ENCODE results near the gene CCDC57.

CCDC57 gene

DNA sequence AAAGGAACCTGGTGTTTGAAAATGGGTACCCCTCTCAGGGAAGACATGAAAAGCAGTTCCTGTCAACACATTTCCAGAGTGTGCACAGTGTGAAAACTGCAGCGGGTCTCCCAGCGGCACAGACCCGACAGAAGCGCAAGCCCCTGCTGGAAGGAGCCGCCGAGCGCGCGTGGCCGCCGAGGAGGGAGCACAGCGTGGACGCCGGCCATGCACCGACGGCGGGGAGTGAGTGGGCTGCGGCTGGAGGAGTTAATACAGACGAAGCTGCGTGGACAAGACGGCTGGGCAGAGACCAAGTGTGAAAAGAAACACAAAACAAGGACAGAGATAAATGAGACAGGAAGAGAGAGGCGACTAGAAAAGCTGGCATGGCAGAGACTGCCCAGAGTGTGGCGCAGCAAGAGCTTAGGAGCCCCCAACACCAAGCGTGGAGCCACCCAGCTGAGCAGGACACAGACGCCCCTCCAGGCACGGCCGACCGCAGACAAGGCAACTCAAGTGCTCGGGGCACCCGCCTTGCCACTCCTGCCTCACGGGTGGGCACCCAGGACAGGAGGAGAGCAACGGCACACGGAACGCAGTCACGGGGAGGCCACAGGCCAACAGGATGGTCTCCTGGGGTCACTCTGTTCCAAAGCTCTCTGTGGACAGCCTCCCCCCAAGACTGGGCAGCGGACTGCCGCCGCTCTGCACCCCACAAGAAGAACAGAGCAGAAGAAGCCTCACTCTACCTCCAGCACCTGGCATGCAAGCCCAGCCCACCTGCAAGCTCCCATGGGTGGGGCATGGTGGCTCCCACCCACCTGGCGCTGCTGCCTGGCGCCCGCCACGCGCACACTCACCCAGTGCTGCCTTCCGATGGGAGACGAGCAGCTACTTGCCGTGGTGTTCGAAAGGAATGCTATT, 32.7 kb upstream of the CCDC57 start:
- H2AFZ ChIP-seq (ENCODE audit: low read length, unreplicated experiment), result no peak overlapping the region
- H3K4me3 ChIP-seq (ENCODE audit: low read depth, low read length), result no peak overlapping the region
- peaks cover 2% of the 10 kb centered on the region for H3K79me2 ChIP-seq (ENCODE audit: control insufficient read depth, insufficient read depth, low read length, unreplicated experiment)
- no peaks in the 10 kb centered on the region for H3K27me3 ChIP-seq (ENCODE audit: insufficient read depth, low read length)
- H3K36me3 ChIP-seq (ENCODE audit: insufficient read depth, low read length), result peaks cover 56% of the 10 kb centered on the region
- peak overlapping the region; percentile 72 for H3K27ac ChIP-seq (ENCODE audit: low read depth, low read length)
- peaks cover 50% of the 10 kb centered on the region for H3K4me1 ChIP-seq (ENCODE audit: control insufficient read depth, insufficient read depth, low read length, unreplicated experiment)

DNA sequence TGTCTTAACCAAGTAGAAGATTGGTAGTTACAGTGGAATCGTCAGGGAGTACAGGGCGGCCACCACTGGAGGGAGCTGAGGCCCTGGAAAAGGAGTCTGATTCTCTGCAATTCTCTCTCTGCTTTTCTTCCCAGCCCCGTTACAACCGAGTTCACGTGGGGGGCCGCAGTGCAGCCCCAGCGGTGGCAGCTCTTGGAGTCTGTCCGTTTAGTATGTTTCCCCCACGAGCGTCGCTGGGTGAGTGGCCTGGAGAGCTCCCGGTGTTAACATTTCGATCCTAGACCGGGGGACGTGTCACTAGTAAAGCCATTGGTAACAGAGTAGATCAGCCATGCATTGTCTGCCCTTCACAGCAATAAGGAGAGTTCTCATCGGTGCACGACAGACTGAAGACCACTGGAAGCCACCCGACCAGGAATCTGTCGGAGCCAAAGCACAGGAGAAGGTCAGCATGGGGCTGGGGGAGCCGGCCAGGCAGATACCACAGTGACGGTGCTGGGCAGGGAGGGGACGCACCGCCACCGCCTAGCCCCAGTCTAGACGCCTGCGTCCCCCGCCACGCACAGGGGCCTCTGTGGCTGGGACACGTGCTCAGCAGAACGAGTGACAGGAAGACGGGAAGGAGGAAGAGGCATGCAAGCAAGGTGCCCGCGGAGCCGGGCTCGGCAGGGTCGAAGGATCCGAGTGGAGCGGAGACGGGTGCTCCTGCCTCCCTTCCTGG, 31.9 kb upstream of the CCDC57 start:
- Histone ChIP-seq H3K4me3 (ENCODE audit: low read depth, low read length) (no peak overlapping the region), H3K79me2 (ENCODE audit: control insufficient read depth, insufficient read depth, low read length, unreplicated experiment) (peaks cover 4% of the 10 kb centered on the region), H2AFZ (ENCODE audit: low read length, unreplicated experiment) (no peak overlapping the region), H3K27me3 (ENCODE audit: insufficient read depth, low read length) (no peaks in the 10 kb centered on the region), H3K36me3 (ENCODE audit: insufficient read depth, low read length) (peaks cover 52% of the 10 kb centered on the region), H3K4me1 (ENCODE audit: control insufficient read depth, insufficient read depth, low read length, unreplicated experiment) (peaks cover 58% of the 10 kb centered on the region), H3K27ac (ENCODE audit: low read depth, low read length) (no peak overlapping the region; the same call in 1 of the 2 replicates)

DNA sequence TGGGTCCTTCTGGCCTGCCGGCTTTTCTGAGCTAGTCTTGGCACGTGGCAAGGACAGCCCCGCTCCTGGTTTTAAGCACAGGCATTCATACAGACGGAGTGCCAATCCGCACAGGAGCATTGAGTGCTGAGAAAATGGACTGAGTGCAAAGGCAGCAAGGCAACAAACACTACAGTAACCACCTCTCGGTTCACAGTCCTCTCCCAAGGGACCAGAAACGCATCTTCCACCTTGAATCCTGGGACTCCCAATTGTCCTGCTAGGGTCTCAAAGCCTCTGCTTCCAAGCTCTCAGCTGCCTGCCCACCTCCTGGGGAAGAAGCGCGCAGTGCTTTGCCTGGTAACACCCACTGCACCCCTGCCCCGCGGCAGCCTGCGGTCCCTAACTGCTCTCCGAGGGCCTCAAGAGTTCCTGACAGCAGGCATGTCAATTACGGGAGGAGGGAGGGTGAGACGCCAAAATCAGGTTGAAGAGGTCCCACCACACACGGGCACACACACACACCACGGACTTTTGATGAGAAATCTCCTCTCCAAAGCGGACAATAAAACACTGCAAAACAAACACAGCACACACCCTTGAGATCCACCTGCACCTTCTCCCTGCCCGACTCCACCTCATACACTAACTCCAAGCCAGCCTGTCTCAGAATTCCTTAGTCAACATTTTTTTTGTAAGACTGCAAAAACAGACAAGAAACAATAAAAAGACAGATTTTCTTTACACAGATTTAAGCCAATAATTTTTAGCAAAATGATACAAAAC, 31.2 kb upstream of the CCDC57 start:
- no peak overlapping the region for H2AFZ ChIP-seq (ENCODE audit: low read length, unreplicated experiment)
- H3K27me3 ChIP-seq (ENCODE audit: insufficient read depth, low read length), result no peaks in the 10 kb centered on the region
- peaks cover 64% of the 10 kb centered on the region for H3K4me1 ChIP-seq (ENCODE audit: control insufficient read depth, insufficient read depth, low read length, unreplicated experiment)
- no peak overlapping the region for H3K4me3 ChIP-seq (ENCODE audit: low read depth, low read length)
- H3K79me2 ChIP-seq (ENCODE audit: control insufficient read depth, insufficient read depth, low read length, unreplicated experiment), result peaks cover 5% of the 10 kb centered on the region
- peak overlapping the region; percentile 64; the same call in 1 of the 2 replicates for H3K27ac ChIP-seq (ENCODE audit: low read depth, low read length)
- peaks cover 50% of the 10 kb centered on the region for H3K36me3 ChIP-seq (ENCODE audit: insufficient read depth, low read length)

DNA sequence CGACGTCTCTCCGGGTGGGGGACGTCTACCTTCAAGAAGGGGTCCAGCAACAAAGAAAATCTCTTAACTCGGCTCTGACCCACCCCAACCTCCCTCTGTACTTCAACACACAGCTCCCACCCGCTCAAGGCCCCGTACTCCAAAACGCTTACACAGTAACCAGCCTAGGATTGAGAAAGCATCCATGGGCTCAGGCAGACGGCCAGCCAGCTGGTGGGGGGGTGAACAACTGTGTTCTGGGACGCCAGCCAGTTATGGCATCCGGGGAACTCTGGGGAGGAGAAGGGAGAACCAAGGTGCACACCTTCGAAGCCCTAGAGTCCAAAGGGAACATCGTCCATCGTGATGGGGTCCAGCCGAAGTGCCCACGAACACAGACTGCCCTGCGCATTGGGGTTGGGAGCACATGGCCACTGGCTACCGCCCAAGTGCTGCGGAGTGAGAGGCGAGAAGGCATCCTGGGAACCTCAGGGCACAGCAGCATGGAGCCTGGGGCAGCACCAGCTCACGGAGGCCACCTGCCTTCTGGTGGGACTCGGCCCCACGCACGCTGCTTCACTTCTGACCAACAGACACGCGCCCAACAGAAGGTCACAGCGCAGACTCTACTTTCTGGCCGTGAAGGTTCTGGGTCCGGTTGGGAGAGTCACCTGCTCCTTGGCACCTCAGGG, 30.5 kb upstream of the CCDC57 start:
- peak overlapping the region; percentile 64; the same call in 1 of the 2 replicates for H3K27ac ChIP-seq (ENCODE audit: low read depth, low read length)

DNA sequence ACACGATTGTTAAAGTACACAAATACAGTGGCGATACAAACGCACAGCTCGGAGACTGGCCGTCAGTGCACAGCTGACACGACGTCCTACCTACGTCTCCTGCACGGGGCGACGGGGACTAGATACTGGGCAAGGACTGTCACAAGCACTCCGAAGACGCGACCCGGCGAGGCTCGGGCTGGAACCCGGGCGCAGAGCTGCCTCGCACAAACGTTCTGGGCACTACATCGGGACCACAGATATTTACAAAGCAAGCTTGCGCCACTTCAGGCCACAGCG, 30.0 kb upstream of the CCDC57 start:
- peaks cover 75% of the 10 kb centered on the region for H3K4me1 ChIP-seq (ENCODE audit: control insufficient read depth, insufficient read depth, low read length, unreplicated experiment)
- peaks cover 17% of the 10 kb centered on the region for H3K79me2 ChIP-seq (ENCODE audit: control insufficient read depth, insufficient read depth, low read length, unreplicated experiment)
- H3K27ac ChIP-seq (ENCODE audit: low read depth, low read length), result peak overlapping the region; percentile 64; the same call in 1 of the 2 replicates
- H3K36me3 ChIP-seq (ENCODE audit: insufficient read depth, low read length), result peaks cover 41% of the 10 kb centered on the region
- H2AFZ ChIP-seq (ENCODE audit: low read length, unreplicated experiment), result no peak overlapping the region
- no peak overlapping the region for H3K4me3 ChIP-seq (ENCODE audit: low read depth, low read length)
- no peaks in the 10 kb centered on the region for H3K27me3 ChIP-seq (ENCODE audit: insufficient read depth, low read length)

More for the DNA sequence above, 30.5 kb upstream of the CCDC57 start:
- Histone ChIP-seq H3K79me2 (ENCODE audit: control insufficient read depth, insufficient read depth, low read length, unreplicated experiment) (peaks cover 13% of the 10 kb centered on the region), H3K4me1 (ENCODE audit: control insufficient read depth, insufficient read depth, low read length, unreplicated experiment) (peaks cover 70% of the 10 kb centered on the region), H3K36me3 (ENCODE audit: insufficient read depth, low read length) (peaks cover 45% of the 10 kb centered on the region), H2AFZ (ENCODE audit: low read length, unreplicated experiment) (no peak overlapping the region), H3K27me3 (ENCODE audit: insufficient read depth, low read length) (no peaks in the 10 kb centered on the region), H3K4me3 (ENCODE audit: low read depth, low read length) (no peak overlapping the region)

DNA sequence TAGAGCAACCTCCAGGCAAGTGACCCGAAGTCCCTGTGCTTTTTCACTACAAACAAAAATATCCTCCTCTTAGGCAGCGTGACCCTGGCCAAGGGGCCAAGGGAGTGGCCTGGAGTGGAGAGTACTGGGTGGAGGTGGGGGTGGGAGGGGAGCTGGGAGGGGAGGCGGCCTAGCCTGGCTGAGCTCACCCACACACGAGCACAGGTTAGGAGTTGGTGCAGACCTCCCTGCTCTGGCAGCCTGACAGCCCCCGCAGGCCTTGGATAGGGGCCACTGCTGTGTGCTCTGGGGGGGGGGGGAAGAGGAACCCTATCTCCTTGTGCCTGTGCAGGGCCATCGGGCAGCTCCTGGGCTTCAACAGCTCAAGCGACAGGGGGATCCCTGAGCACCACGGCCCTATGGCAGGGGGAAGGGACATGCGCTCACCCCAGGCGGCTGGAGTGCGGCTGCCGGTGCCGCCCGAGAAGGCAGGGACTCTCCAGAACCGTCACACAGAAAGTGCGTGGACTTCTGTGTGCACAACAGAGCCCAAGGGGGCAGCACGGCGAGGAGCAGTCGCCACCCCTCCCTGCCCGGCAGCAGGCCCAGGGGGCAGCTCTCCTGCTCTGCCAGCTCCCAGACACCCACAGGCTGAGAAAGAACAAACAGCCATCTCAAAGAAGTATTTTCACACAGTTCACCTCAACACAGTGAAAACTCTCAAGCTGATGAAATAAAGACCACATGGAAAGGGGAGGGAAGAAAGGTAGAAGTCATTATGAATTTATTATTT, 29.5 kb upstream of the CCDC57 start:
- H3K36me3 ChIP-seq (ENCODE audit: insufficient read depth, low read length), result peaks cover 36% of the 10 kb centered on the region
- H3K79me2 ChIP-seq (ENCODE audit: control insufficient read depth, insufficient read depth, low read length, unreplicated experiment), result peaks cover 23% of the 10 kb centered on the region
- H3K27ac ChIP-seq (ENCODE audit: low read depth, low read length), result peak overlapping the region; percentile 64
- no peaks in the 10 kb centered on the region for H3K27me3 ChIP-seq (ENCODE audit: insufficient read depth, low read length)
- H2AFZ ChIP-seq (ENCODE audit: low read length, unreplicated experiment), result no peak overlapping the region
- peaks cover 74% of the 10 kb centered on the region for H3K4me1 ChIP-seq (ENCODE audit: control insufficient read depth, insufficient read depth, low read length, unreplicated experiment)
- H3K4me3 ChIP-seq (ENCODE audit: low read depth, low read length), result no peak overlapping the region

DNA sequence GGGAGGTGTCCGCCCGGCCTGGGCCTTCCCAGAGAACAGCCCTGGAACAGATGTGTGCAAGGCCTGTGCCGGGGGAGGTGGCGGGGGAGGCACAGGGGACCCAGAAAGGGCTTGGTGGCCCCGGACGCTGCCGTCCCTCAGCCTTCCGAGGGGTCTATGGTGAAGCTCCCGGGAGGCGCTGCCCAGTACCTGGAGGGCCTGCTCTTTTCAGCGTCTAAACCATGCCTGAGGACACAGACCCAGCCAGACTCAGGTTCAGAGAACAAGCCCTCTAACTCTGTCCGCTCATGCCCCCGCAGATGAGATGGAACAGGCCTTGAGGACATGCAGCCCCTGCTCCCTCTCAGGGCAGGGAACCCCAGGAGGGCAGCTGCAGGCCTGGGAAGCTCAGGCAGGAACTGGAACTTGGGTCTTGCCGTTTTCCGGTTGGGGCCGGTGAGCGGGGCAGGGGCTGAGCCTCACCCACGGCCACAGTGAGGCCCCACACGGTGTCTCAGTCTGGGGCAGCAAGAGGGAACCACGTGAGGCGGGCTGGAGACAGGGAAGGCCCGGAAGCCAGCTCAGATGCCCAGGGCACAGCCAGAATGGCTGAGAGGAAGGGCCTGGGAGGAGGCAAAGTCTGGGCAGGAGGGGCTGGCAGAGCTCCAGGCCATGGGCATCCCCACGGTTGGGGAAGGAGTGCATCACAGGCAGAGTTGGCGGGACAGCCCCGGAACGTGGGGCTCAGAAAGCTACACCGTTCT, 28.7 kb upstream of the CCDC57 start:
- Histone ChIP-seq H3K36me3 (ENCODE audit: insufficient read depth, low read length) (peaks cover 38% of the 10 kb centered on the region), H3K4me1 (ENCODE audit: control insufficient read depth, insufficient read depth, low read length, unreplicated experiment) (peaks cover 67% of the 10 kb centered on the region), H3K79me2 (ENCODE audit: control insufficient read depth, insufficient read depth, low read length, unreplicated experiment) (peaks cover 30% of the 10 kb centered on the region), H2AFZ (ENCODE audit: low read length, unreplicated experiment) (no peak overlapping the region), H3K27me3 (ENCODE audit: insufficient read depth, low read length) (no peaks in the 10 kb centered on the region), H3K4me3 (ENCODE audit: low read depth, low read length) (no peak overlapping the region), H3K27ac (ENCODE audit: low read depth, low read length) (peak overlapping the region; percentile 64)

DNA sequence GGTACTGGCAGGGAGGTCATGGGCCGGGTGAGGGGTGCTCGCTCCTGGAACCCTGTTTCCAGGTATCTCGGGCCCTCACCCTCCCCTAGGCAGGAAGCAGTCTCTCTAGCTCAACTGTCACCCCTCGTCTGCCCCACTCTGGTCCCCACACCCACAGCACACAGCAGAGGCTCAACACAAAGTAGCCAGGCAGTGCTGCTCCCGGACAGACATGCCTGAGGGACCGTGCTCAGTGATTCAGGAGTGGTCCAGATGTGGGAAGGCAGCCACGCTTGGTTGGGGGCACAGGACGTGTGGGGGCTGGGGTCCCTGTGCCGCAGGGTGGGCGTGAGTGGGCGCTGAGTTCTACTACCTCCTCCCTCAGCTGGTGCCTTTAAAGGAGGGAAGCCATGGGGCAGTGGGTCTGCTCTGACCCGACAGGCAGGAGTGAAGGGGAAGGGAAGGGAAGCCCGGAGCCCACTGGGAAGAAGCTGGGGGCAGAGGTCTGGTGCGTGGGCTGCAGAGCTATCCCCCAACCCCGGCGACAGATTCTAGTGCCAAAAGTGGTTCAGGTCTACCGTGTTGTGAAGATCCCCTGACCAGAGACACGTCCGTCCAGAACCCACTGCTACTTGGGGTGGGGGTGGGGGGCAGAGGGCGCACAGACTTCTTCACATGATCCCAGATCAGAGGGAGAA, 28.0 kb upstream of the CCDC57 start:
- no peak overlapping the region for H3K4me3 ChIP-seq (ENCODE audit: low read depth, low read length)
- H3K79me2 ChIP-seq (ENCODE audit: control insufficient read depth, insufficient read depth, low read length, unreplicated experiment), result peaks cover 37% of the 10 kb centered on the region
- H3K36me3 ChIP-seq (ENCODE audit: insufficient read depth, low read length), result peaks cover 41% of the 10 kb centered on the region
- peaks cover 66% of the 10 kb centered on the region for H3K4me1 ChIP-seq (ENCODE audit: control insufficient read depth, insufficient read depth, low read length, unreplicated experiment)
- H2AFZ ChIP-seq (ENCODE audit: low read length, unreplicated experiment), result no peak overlapping the region
- H3K27me3 ChIP-seq (ENCODE audit: insufficient read depth, low read length), result no peaks in the 10 kb centered on the region
- peak overlapping the region; percentile 64 for H3K27ac ChIP-seq (ENCODE audit: low read depth, low read length)

DNA sequence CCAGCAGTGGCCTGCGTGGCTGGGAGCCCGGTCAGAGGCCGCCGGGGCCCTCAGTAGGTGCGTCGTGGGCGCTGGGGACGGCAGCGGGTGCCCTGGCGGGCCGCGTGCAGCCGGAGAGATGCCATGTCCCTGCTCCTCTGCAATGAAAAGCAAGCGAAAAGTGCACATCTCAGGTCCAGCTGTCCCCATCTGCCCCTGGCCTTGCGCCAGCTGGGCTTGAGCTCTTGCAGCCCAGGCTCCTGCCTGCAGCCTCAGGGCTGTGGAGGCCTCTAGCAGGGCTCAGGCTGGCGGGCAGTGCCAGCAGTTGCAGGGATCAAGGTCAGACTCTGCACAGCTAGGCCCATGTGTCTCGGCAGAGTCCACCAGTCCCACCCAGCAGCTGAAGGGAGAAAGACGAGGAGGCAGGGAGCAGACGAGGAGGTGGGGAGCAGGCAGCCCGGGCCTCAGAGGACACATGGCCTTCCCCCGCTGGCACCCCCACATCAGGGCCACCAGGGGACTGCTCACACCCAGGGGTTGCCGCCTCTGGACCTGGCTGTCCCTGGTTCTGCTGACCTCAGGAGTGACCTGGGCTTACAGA, 27.4 kb upstream of the CCDC57 start:
- peaks cover 44% of the 10 kb centered on the region for H3K79me2 ChIP-seq (ENCODE audit: control insufficient read depth, insufficient read depth, low read length, unreplicated experiment)
- peaks cover 35% of the 10 kb centered on the region for H3K36me3 ChIP-seq (ENCODE audit: insufficient read depth, low read length)
- H3K4me3 ChIP-seq (ENCODE audit: low read depth, low read length), result no peak overlapping the region
- no peaks in the 10 kb centered on the region for H3K27me3 ChIP-seq (ENCODE audit: insufficient read depth, low read length)
- no peak overlapping the region for H2AFZ ChIP-seq (ENCODE audit: low read length, unreplicated experiment)
- peak overlapping the region; percentile 64 for H3K27ac ChIP-seq (ENCODE audit: low read depth, low read length)
- peaks cover 66% of the 10 kb centered on the region for H3K4me1 ChIP-seq (ENCODE audit: control insufficient read depth, insufficient read depth, low read length, unreplicated experiment)

All from ACC112 (cell line).